ENCODE measurements around the gene EFS.

Gene EFS

DNA sequence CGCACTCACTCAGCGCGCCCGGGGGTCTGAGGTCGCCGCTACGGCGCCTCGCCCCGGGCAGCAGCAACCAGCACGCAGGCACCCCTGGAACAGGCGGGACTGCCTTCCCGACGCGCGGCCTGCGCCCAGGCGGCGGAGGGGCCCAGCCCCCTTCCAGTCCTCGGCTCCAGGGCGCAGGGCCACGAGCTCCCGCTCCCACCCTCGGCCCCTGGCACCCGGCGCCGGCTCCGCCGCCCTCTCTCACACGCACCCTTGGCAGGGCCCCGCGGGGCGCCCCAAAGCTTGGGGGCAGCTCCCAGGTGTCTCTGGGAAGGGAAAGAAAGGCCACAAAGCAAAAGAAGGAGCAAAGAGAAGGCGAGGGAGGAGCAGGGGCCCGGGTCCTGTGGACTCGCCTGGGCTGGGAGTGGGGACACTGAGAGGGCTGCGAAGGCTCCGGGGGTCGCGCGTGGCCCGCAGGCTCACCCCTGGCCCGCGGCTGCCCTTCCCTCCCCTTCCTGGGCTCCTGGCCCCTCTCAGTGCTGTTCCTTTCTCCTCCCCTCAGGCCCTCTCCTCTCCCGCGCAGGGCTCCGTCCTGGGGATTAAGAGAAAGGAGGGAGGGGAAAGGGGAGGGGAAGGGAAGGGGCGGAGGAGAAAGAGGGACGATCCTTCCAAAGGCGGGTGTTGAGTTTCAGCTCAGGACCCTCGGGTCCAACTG, 907 bp upstream of the EFS start:
- TF ChIP-seq, protein P1, sequence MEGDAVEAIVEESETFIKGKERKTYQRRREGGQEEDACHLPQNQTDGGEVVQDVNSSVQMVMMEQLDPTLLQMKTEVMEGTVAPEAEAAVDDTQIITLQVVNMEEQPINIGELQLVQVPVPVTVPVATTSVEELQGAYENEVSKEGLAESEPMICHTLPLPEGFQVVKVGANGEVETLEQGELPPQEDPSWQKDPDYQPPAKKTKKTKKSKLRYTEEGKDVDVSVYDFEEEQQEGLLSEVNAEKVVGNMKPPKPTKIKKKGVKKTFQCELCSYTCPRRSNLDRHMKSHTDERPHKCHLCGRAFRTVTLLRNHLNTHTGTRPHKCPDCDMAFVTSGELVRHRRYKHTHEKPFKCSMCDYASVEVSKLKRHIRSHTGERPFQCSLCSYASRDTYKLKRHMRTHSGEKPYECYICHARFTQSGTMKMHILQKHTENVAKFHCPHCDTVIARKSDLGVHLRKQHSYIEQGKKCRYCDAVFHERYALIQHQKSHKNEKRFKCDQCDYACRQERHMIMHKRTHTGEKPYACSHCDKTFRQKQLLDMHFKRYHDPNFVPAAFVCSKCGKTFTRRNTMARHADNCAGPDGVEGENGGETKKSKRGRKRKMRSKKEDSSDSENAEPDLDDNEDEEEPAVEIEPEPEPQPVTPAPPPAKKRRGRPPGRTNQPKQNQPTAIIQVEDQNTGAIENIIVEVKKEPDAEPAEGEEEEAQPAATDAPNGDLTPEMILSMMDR (IDR thresholded peaks at IDR 0.05; ENCODE audit: low read depth, low read length): no peak
- TF ChIP-seq MYC (IDR thresholded peaks at IDR 0.05; ENCODE audit: low read depth, low read length): no peak
- no peak for TF ChIP-seq POLR2A (IDR thresholded peaks at IDR 0.05; ENCODE audit: extremely low read depth, insufficient read length)
- TF ChIP-seq, protein P2, sequence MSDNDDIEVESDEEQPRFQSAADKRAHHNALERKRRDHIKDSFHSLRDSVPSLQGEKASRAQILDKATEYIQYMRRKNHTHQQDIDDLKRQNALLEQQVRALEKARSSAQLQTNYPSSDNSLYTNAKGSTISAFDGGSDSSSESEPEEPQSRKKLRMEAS (IDR thresholded peaks at IDR 0.05; ENCODE audit: low read depth, low read length): no peak
- H3K4me3 ChIP-seq (ENCODE audit: low read depth, low read length): no peak overlapping the region
- no peak for DNase-seq (ENCODE audit: low read depth)

DNA sequence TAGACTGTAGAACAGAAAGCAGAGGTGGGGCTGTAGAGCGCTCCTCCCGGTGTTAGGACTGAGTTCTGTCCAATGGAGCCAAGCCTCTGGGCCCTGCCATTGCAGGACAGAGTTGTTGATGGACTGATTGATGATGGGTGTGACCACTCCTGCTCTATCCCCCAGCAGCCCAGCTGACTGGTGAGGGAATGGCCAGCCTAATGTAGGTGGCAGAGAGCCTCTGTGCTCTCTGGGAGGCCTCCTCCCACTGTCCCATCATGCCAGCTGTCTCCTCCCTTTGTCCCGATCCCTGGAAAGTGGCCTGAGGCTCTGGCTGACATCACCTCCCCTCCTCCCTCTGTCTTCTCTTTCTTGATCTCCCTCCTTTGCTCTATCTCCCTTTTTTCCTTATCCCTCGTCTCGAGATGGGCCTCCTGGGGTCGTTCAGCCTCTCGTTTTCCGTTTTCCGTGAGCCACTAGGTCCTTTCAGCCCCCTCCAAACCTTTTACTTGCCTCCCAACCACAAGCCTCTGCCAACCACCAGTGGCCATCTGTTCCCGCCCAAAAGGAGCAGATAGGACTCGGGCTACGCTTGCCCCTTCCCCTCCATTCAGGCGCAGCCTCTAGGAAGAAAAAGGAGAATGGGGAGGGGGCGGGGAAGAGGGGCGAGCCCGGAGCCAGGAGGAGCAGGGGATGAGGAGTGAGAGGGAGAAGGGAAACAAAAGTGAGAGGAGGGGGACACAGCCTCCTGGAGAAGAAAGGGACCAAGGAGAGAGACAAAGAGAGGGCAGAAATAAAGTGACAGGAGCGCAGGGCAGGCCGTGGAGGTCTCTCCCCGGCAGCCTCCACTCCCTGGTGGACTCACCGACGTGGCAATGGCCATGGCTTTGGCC, 572 bp downstream of the EFS start:
- TF ChIP-seq POLR2A (IDR thresholded peaks at IDR 0.05; ENCODE audit: extremely low read depth, insufficient read length) (no peak), MYC (IDR thresholded peaks at IDR 0.05; ENCODE audit: low read depth, low read length) (no peak)
- TF ChIP-seq, protein P2 (IDR thresholded peaks at IDR 0.05; ENCODE audit: low read depth, low read length): no peak
- TF ChIP-seq, protein P1 (IDR thresholded peaks at IDR 0.05; ENCODE audit: low read depth, low read length): no peak
- DNase-seq (ENCODE audit: low read depth): no peak
- no peak overlapping the region for H3K4me3 ChIP-seq (ENCODE audit: low read depth, low read length)

DNA sequence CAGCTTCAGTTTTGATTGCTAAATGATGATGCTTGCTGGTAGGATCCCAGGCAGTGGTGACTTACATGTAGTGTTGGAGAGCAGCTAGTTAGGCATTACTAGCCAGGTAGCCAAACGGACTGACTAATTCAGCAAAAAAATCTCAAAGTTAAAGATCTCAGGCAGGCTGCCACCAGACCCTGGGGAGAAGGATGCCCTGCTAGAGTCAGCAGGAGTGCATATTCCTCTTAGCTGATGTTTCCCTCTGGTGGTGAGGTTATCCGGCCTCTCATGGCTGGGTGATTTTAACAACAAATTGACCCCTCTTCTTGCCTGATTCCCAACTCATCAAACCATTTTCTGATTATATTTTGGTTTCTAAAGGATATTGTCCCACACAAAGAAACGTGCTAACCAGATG, 2.8 kb downstream of the EFS start:
- H3K4me3 ChIP-seq (ENCODE audit: low read depth, low read length): no peak overlapping the region
- TF ChIP-seq POLR2A (IDR thresholded peaks at IDR 0.05; ENCODE audit: extremely low read depth, insufficient read length): no peak
- TF ChIP-seq, protein P1 (IDR thresholded peaks at IDR 0.05; ENCODE audit: low read depth, low read length): no peak
- TF ChIP-seq MYC (IDR thresholded peaks at IDR 0.05; ENCODE audit: low read depth, low read length): no peak
- TF ChIP-seq, protein P2 (IDR thresholded peaks at IDR 0.05; ENCODE audit: low read depth, low read length): no peak
- peak; percentile 16 for DNase-seq (ENCODE audit: low read depth)

DNA sequence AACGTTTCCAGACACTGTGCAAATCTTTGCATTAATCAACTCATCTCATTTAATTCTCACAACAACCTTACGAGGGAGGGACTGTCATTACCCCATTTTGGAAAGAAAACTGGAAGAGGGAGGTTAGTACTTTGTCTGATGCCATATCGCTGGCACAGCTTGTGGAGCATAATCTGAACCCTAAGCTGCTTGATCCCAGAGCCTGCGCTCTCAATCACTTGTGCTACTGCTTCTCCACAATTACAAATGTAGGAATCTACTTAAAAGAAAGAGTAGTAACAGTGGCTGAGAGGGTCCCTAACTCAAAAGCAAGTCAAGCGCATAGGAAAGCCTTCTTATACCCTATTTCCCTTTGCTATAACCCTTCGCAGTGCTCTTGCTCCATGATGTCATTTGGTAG, 3.2 kb downstream of the EFS start:
- TF ChIP-seq MYC (IDR thresholded peaks at IDR 0.05; ENCODE audit: low read depth, low read length) (no peak), POLR2A (IDR thresholded peaks at IDR 0.05; ENCODE audit: extremely low read depth, insufficient read length) (no peak)
- TF ChIP-seq, protein P2 (IDR thresholded peaks at IDR 0.05; ENCODE audit: low read depth, low read length): no peak
- TF ChIP-seq, protein P1 (IDR thresholded peaks at IDR 0.05; ENCODE audit: low read depth, low read length): no peak
- DNase-seq (ENCODE audit: low read depth): no peak

DNA sequence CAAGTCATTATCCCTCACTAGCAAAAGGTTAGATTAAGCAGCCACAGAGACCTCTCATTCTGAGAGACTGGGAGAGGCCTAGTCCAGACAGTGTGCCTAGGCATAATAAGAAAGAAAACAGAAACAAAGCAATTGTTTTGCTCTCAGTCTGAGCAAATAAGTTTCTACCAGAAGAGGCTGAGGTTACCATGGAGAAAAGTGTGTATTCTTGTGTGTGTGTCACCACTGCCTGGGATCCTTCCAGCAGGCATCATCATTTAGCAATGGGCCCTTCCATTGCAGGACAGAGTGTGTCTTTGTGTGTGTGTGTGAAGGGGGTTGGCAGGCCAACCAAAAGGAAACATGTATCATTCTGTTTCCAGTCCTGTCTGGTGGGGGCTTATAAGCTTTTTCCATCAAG, 3.7 kb downstream of the EFS start:
- DNase-seq (ENCODE audit: low read depth): no peak
- no peak overlapping the region for H3K4me3 ChIP-seq (ENCODE audit: low read depth, low read length)
- TF ChIP-seq, protein P1 (IDR thresholded peaks at IDR 0.05; ENCODE audit: low read depth, low read length): no peak
- TF ChIP-seq POLR2A (IDR thresholded peaks at IDR 0.05; ENCODE audit: extremely low read depth, insufficient read length): no peak
- TF ChIP-seq, protein P2 (IDR thresholded peaks at IDR 0.05; ENCODE audit: low read depth, low read length): no peak
- TF ChIP-seq MYC (IDR thresholded peaks at IDR 0.05; ENCODE audit: low read depth, low read length): no peak

More for the DNA sequence above, 3.2 kb downstream of the EFS start:
- H3K4me3 ChIP-seq (ENCODE audit: low read depth, low read length): no peak overlapping the region
